GM19099 (cell line): ENCODE results near the gene ZKSCAN5.

Experiments used
- POLR2A ChIP-seq: IDR thresholded peaks from 3 replicates; pipeline ENCODE4 v1.6.1; 2011; ENCODE audit warnings: low read depth; ENCODE audit not compliant: insufficient read length; ENCODE audit errors: extremely low read depth

ZKSCAN5 gene

GRCh38 chr7:99558306-99559174, 54.1 kb downstream of the ZKSCAN5 start, which contains the start of gene ZNF655:
Gene ZNF655 (plus strand): TSS chr7:99558642. CDS start chr7:99560560, 1,918 bp downstream.
- peak; percentile 94 for TF ChIP-seq POLR2A

- TF ChIP-seq POLR2A = no peak
Measured at GRCh38 chr7:99559175-99559915, 54.9 kb downstream of the ZKSCAN5 start.

GRCh38 chr7:99560834-99561736, 56.6 kb downstream of the ZKSCAN5 start:
- TF ChIP-seq POLR2A = no peak

- no peak for TF ChIP-seq POLR2A
Measured at GRCh38 chr7:99561737-99562051, 57.2 kb downstream of the ZKSCAN5 start.

GRCh38 chr7:99562114-99562784, 57.8 kb downstream of the ZKSCAN5 start:
- no peak for TF ChIP-seq POLR2A

- TF ChIP-seq POLR2A = no peak
Measured at GRCh38 chr7:99562832-99563231, 58.4 kb downstream of the ZKSCAN5 start.

GRCh38 chr7:99563650-99564049, 59.2 kb downstream of the ZKSCAN5 start:
- TF ChIP-seq POLR2A = no peak

GRCh38 chr7:99571768-99572167, 67.3 kb downstream of the ZKSCAN5 start:
- TF ChIP-seq POLR2A = no peak

GRCh38 chr7:99573257-99573656, 68.8 kb downstream of the ZKSCAN5 start:
- TF ChIP-seq POLR2A = no peak

- TF ChIP-seq POLR2A = no peak
Measured at GRCh38 chr7:99576251-99576650, 71.8 kb downstream of the ZKSCAN5 start.

GRCh38 chr7:99579281-99579955, 75.0 kb downstream of the ZKSCAN5 start:
- TF ChIP-seq POLR2A = no peak

- TF ChIP-seq POLR2A = no peak
Measured at GRCh38 chr7:99579956-99580777, 75.7 kb downstream of the ZKSCAN5 start.
